GM21390 (cell line): ENCODE data around the gene FMR1NB.
A peak's percentile ranks its signal among the peaks of the same experiment; 100 is the strongest.

Experiments
- ATAC-seq: cut with Tn5 transposase; IDR thresholded peaks from one replicate; pipeline ENCODE4 v1.9.1; 2021; ENCODE audit not compliant: unreplicated experiment

The FMR1NB gene

GRCh38 chrX:147981038-147981752, at the start of gene FMR1NB:
TSS of gene FMR1NB (plus strand) at chrX:147981337. CDS start at chrX:147981403, 66 bp downstream.
- ATAC-seq: no peak

- ATAC-seq: no peak
Measured at GRCh38 chrX:147933815-147934214, 47.3 kb upstream of the FMR1NB start.

- no peak for ATAC-seq
Measured at GRCh38 chrX:147935156-147935758, 45.9 kb upstream of the FMR1NB start.

GRCh38 chrX:147945286-147945685, 35.9 kb upstream of the FMR1NB start:
- no peak for ATAC-seq

- no peak for ATAC-seq
Measured at GRCh38 chrX:147948531-147948930, 32.6 kb upstream of the FMR1NB start.

GRCh38 chrX:147950352-147950751, 30.8 kb upstream of the FMR1NB start:
- ATAC-seq: no peak

GRCh38 chrX:147953976-147954375, 27.2 kb upstream of the FMR1NB start:
- ATAC-seq: no peak

GRCh38 chrX:147957291-147957690, 23.8 kb upstream of the FMR1NB start:
- no peak for ATAC-seq

GRCh38 chrX:147958291-147958690, 22.8 kb upstream of the FMR1NB start:
- ATAC-seq: no peak

- ATAC-seq: no peak
Measured at GRCh38 chrX:147960722-147961121, 20.4 kb upstream of the FMR1NB start.

GRCh38 chrX:147962476-147962875, 18.7 kb upstream of the FMR1NB start:
- ATAC-seq: no peak

GRCh38 chrX:147978931-147979330, 2.2 kb upstream of the FMR1NB start:
- no peak for ATAC-seq

GRCh38 chrX:148020329-148020728, 39.2 kb downstream of the FMR1NB start:
- no peak for ATAC-seq

GRCh38 chrX:148024425-148025148, 43.5 kb downstream of the FMR1NB start:
- peak; percentile 97 for ATAC-seq

- no peak for ATAC-seq
Measured at GRCh38 chrX:148035380-148035779, 54.2 kb downstream of the FMR1NB start.

GRCh38 chrX:148037020-148037419, 55.9 kb downstream of the FMR1NB start:
- ATAC-seq: no peak

- ATAC-seq: no peak
Measured at GRCh38 chrX:148043271-148043855, 62.2 kb downstream of the FMR1NB start.

- no peak for ATAC-seq
Measured at GRCh38 chrX:148047200-148047599, 66.1 kb downstream of the FMR1NB start.

- ATAC-seq: no peak
Measured at GRCh38 chrX:148049441-148049840, 68.3 kb downstream of the FMR1NB start.

GRCh38 chrX:148051973-148052372, 70.8 kb downstream of the FMR1NB start:
- no peak for ATAC-seq

GRCh38 chrX:148067285-148067684, 86.1 kb downstream of the FMR1NB start:
- ATAC-seq: no peak
